Measurements from ENCODE around the gene TSR3.

DNA sequence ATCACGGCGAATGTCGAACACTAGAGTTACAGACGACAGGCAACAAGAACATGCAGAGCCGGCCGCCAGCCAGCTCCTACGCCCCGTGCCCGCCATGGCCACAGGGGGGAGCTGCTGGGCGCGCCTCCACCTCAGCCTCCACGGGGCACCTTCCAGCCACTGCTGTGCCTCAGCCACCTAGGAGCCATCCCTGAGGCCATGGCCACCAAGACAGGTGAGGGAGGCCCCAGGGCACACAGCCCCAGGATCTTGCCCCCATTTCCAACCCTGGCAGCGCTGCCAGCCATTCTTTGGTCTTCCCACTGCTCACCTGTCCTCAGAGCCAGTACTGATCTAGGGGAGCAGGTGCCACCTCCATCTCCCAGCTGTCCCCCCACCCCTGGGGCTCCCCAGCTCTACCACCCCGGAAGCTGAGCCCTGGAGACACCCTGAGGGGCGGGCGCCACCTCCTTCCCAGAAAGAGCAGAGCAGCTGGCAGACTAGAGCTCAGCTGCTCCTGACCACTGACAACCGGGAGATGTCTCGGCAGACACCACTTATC, 11.9 kb upstream of the TSR3 start:
- TF ChIP-seq EZH2phosphoT487 (IDR thresholded peaks at IDR 0.05; ENCODE audit: insufficient read depth, low read depth) (no peak), EZH2 (IDR thresholded peaks at IDR 0.05; ENCODE audit: insufficient read depth, poor library complexity, severe bottlenecking) (no peak)

Measured in GM23248 (cell line).